Osteocyte (in vitro differentiated cells): Measurements from ENCODE around the gene ASAP2. TPM values are rescaled to one million over a fixed set of nuclear protein-coding genes. Genes with fewer than 3 reads are reported as not detected.

ENCODE experiments used
- DNase-seq: peaks from one replicate; pipeline ENCODE4 v3.0.0; 2021; ENCODE audit warnings: mixed read lengths; ENCODE audit not compliant: unreplicated experiment; ENCODE audit errors: extremely low spot score
- H3K27ac Mint-ChIP-seq: one replicate; pipeline ENCODE4 v1.8.0; 2021; ENCODE audit warnings: mild to moderate bottlenecking, mixed read lengths; ENCODE audit not compliant: unreplicated experiment
- H3K27me3 Mint-ChIP-seq: one replicate; pipeline ENCODE4 v1.8.0; 2021; ENCODE audit warnings: mixed read lengths; ENCODE audit not compliant: unreplicated experiment
- H3K36me3 Mint-ChIP-seq: one replicate; pipeline ENCODE4 v1.8.0; 2021; ENCODE audit warnings: mixed read lengths; ENCODE audit not compliant: unreplicated experiment
- H3K4me1 Mint-ChIP-seq: one replicate; pipeline ENCODE4 v1.8.0; 2021; ENCODE audit warnings: mixed read lengths; ENCODE audit not compliant: unreplicated experiment
- H3K4me3 Mint-ChIP-seq: one replicate; pipeline ENCODE4 v1.8.0; 2021; ENCODE audit warnings: mild to moderate bottlenecking, moderate library complexity, mixed read lengths; ENCODE audit not compliant: unreplicated experiment
- H3K9me3 Mint-ChIP-seq: one replicate; pipeline ENCODE4 v1.8.0; 2021; ENCODE audit warnings: mixed read lengths; ENCODE audit not compliant: unreplicated experiment
- total RNA-seq: library from RNA; stranded (reverse); gene quantifications from 2 replicates; pipeline ENCODE4 v1.2.1, GENCODE V29; 2021
- TF ChIP-seq, protein P1 (sequence below): fragments of 200-600 bp; sonication (generic); IDR thresholded peaks from 2 replicates; pipeline ENCODE4 v1.5.0; 2021; ENCODE audit warnings: antibody characterized with exemption, mild to moderate bottlenecking, moderate library complexity

Gene ASAP2
- total RNA-seq, 1 donor from 2014 or later: 91.0 TPM

DNA sequence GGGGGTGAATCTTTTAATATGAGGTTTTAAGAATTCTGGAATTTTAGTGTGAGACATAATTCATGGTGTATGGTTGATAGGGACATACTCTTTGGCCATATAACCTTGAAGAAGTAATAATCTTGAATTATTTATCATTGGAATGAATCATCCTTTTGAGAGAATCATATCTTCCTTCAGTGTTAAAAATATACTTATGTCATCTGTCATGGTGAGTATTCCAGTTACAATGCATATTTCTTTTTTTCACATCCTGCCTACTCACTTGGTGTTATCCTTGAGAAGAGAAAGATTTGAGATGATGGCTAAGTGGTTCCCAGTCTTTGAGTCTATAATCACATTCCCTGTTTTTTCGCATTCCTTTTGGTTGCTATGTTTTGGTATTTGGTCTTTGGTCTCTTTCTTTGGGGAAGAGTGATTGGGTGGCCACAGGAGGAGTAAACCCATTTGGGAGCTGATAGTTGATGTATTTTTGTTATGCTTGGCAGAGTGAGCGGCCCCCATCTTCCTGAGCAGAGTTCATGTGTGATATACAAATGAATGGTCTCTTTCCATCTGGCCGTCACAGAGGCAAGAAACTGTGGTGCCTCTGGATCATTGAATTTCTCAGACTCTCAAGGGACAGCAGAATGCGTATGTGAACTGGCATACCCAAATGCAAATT lies 21.6 kb downstream of the ASAP2 start:
- TF ChIP-seq, protein P1, sequence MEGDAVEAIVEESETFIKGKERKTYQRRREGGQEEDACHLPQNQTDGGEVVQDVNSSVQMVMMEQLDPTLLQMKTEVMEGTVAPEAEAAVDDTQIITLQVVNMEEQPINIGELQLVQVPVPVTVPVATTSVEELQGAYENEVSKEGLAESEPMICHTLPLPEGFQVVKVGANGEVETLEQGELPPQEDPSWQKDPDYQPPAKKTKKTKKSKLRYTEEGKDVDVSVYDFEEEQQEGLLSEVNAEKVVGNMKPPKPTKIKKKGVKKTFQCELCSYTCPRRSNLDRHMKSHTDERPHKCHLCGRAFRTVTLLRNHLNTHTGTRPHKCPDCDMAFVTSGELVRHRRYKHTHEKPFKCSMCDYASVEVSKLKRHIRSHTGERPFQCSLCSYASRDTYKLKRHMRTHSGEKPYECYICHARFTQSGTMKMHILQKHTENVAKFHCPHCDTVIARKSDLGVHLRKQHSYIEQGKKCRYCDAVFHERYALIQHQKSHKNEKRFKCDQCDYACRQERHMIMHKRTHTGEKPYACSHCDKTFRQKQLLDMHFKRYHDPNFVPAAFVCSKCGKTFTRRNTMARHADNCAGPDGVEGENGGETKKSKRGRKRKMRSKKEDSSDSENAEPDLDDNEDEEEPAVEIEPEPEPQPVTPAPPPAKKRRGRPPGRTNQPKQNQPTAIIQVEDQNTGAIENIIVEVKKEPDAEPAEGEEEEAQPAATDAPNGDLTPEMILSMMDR: no peak
- Mint-ChIP-seq H3K9me3 (no peaks in the 10 kb centered on the region), H3K27ac (peak overlapping the region; percentile 92), H3K4me3 (no peak overlapping the region), H3K27me3 (no peaks in the 10 kb centered on the region), H3K36me3 (peaks cover 3% of the 10 kb centered on the region), H3K4me1 (peaks cover 82% of the 10 kb centered on the region)
- DNase-seq: peak; percentile 36

- Mint-ChIP-seq H3K27ac (peak overlapping the region; percentile 92), H3K4me3 (no peak overlapping the region), H3K9me3 (no peaks in the 10 kb centered on the region), H3K4me1 (peaks cover 86% of the 10 kb centered on the region), H3K36me3 (peaks cover 3% of the 10 kb centered on the region), H3K27me3 (no peaks in the 10 kb centered on the region)
- TF ChIP-seq, protein P1: no peak
- DNase-seq: no peak
Observed at GRCh38 chr2:9228781-9229469, 22.3 kb downstream of the ASAP2 start.

GRCh38 chr2:9229470-9229820 lies 22.8 kb downstream of the ASAP2 start:
- peaks cover 91% of the 10 kb centered on the region for H3K4me1 Mint-ChIP-seq

DNA sequence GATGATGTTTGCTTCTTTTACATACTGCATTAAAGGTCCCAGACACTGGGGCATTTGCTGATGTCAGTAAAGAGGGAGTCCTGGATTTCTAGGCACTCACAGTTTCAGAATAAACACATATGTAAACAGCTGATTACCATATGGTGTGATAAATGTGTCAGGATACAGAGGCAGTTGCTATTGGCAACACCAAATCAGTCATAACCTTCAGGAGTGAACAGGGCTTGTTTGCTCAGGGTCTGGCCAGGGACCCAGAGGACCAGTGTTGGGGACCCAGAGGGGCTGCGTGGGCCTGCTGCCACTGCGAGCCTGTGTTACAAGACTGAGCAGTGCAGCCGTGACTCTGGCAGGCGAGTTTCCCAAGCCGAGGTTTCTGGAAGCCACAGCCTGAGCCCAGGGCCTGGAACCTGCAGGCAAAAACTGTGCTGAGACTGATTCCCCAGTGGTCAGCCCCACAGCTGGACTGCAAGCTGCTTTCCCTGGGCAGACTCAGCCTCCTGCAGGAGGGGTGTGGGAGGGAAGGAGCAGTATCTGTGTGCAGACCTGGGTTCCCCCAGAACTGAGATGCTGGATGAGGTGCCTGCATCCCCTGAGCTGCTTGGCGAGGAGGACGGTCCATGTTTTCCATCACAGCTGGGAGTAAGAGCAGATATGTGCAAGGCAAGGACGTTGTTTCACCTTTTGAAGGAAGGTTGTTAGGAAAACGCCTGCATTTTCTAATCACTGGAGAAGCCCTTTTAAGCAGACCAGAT lies 23.6 kb downstream of the ASAP2 start:
- Mint-ChIP-seq H3K9me3 (no peaks in the 10 kb centered on the region), H3K4me3 (no peak overlapping the region), H3K4me1 (peaks cover 97% of the 10 kb centered on the region), H3K36me3 (peaks cover 3% of the 10 kb centered on the region), H3K27me3 (no peaks in the 10 kb centered on the region), H3K27ac (peak overlapping the region; percentile 71)
- DNase-seq: no peak
- TF ChIP-seq, protein P1: no peak

More at GRCh38 chr2:9229470-9229820, 22.8 kb downstream of the ASAP2 start:
- TF ChIP-seq, protein P1: no peak
- peak overlapping the region; percentile 71 for H3K27ac Mint-ChIP-seq
- no peaks in the 10 kb centered on the region for H3K27me3 Mint-ChIP-seq
- peaks cover 3% of the 10 kb centered on the region for H3K36me3 Mint-ChIP-seq
- no peak overlapping the region for H3K4me3 Mint-ChIP-seq
- no peaks in the 10 kb centered on the region for H3K9me3 Mint-ChIP-seq
- DNase-seq: no peak

DNA sequence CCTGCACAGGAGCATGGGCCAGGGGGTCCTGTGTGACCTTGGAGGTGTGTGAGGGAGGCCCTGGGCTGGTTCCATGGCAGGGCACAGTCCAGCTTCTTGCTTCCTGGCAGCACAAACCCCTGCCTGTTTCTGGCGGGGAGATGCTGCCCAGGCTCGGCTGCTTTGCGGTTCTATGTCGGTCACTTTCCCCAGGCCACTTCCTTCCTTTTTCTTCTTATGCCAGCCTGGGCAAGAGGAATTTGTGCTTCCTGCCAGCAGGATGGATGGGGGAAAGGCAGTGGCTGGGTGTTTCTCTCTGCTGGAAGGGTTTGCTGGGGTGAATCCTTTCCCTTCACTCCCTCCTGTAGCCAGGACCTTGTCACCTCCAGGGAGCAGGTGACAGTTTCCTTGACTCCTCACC lies 24.3 kb downstream of the ASAP2 start:
- Mint-ChIP-seq H3K4me3 (no peak overlapping the region), H3K9me3 (no peaks in the 10 kb centered on the region), H3K27me3 (no peaks in the 10 kb centered on the region), H3K27ac (peak overlapping the region; percentile 71), H3K4me1 (peaks cover 97% of the 10 kb centered on the region), H3K36me3 (peaks cover 3% of the 10 kb centered on the region)
- TF ChIP-seq, protein P1: no peak
- DNase-seq: no peak
